NCI-H2196 treated with DMSO at 0.1 percent for 48 hours (cell line): ENCODE measurements around the gene CDK10.

Source experiments
- DNase-seq: peaks from one replicate; lab custom pipeline; 2025; ENCODE audit not compliant: unreplicated experiment; lab: John Stamatoyannopoulos, UW

CDK10 gene

DNA sequence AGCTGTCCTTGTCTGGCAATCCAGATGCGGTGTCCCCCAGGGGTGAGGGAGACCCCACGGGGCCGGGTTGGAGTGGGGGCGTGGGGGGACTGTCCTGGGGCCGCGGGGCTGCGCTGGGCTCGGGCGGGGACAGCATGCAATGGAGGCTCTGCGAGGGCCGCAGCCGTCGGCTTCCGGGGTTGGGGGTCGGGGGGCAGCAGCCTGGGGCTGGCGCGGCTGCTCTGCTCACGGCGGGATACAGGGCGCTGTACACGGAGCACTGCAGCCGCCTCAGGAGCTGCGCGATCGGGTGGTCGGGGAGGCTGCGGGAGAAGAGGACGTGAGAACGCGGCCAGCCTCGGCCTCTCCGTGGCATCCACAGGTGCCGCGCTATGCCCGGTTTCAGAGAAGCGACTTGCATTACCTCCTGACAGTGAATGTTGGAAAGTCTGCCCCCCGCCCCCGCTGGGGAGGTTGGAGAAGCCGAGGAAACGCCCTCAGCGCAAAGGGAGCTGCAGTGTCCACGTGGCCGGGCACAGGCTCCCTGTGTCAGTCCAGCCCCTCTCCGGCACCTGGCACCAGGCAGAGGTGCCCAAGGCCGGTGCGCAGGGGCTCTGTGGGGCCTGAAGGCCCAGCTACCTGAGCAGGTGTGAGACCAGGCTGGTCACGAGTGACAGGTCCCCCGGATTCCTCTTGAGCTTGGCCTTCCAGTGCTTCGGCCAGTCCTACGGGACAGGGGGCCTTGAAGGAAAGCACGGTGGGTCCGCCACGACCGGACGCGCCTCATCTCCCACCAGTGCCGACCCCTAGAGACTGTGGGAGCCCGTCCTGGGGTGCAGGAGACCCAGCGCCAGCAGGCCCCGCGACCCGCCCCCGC, 24.4 kb downstream of the CDK10 start:
- no peak for DNase-seq

GRCh38 chr16:89711601-89712273, 25.2 kb downstream of the CDK10 start:
- no peak for DNase-seq

GRCh38 chr16:89712274-89712781, 25.8 kb downstream of the CDK10 start:
- no peak for DNase-seq

GRCh38 chr16:89716493-89716892, 30.0 kb downstream of the CDK10 start:
- no peak for DNase-seq

DNA sequence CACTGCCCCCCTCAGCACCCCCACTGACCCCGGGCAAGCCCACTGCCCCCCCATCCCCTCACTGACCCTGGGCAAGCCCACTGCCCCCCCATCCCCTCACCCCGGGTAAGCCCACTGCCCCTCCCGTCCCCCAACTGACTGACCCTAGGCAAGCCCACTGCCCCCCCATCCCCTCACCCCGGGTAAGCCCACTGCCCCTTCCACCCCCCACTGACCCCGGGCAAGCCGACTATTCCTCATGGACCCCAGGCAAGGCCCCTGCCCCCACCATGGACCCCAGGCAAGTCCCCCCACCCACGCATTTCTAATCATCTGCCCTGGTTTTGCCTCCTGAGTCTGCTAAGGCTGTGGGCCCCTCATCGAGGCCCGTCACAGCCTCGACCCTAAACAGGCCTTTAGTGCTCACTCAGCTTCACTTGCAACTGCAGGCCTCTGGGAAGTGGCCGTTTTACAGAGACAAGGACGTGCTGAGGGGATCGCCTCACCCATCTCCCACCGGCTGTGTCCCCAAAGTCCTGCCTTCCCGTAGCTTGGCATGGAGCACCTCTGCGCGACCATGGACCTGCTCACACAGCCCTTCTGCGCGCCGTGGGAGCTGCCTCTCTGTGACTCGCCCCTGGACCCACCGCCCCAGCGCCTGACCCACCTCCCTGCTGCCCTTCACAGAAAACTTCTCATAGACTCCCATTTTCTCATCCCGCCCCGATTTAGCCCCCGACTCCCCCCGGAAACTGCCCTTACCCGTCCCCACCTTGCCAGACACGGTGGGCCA, 30.6 kb downstream of the CDK10 start:
- DNase-seq, result no peak

DNA sequence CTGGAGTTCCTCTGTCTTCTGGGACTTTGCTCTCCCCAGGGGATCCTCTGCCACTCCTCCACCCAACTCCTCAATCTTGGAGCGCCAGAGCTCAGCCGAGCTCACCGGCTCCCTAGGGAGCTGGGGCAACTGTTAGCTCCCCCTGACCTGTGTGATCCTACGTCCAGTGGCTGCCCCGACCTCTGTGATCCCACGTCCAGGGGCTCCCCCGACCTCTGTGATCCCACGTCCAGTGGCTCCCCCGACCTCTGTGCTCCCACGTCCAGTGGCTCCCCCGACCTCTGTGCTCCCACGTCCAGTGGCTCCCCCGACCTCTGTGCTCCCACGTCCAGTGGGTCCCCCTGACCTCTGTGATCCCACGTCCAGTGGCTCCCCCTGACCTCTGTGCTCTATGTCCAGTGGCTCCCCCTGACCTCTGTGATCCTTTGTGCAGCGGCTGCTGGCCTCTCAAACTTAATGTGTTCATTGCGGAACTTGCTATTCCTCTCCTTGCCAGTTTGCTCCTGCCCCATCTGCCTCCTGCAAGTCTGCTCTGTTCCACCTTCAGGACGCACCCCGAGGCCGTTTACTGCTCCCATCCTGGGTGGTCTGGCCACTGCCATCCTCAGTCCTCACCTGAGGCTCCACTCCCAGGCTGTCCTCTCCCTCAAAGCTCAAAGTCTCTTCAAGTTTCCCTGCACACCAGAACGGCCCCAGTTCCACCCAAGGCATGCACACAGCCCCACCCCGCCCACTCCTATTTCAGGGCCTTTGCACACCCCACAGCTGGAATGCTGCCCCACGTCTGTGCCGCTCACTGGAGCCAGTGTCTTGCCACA, 31.4 kb downstream of the CDK10 start:
- DNase-seq, result no peak

GRCh38 chr16:89720551-89720812, 34.0 kb downstream of the CDK10 start:
- no peak for DNase-seq

DNA sequence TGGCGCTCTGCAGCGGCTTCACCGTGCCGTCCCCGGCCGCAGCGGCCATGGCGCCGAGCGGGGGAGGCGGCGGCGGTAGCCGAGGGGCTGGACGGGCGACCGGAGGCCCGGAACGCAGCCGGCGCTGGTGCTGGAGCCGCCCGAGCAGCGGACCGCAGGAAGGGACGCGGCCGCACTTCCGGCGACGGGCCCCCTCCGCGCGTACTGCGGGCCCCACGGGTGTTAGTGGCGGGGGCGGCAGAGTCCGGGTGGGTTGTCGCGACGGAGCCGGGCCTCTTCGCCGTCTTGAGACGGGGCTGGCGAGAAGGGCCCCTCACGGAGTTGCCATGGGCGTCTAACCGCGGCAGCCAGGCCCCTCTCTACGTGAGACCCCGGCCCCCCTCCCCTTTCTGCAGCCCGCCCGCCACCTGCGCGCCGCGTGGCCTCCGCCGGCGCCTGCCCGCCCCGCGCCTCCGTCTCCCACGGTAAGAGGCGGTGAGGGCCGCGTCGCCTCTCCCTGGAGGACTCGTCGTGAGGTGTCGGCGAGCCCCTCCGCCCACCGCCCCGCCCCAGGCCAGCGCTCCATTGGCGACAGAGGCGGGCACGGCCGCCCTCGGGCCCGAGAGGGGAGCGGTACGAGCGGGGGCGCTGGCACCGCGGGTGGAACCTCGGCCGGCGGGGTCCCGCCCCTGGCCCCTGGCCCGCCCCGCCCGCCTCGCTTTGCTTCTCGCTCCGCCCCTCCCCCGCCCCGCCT, 34.5 kb downstream of the CDK10 start, which contains the start of the genes VPS9D1 and ZNF276:
Gene VPS9D1, minus strand, starts transcription at position 86 of the 733 bp plus-strand sequence. Its CDS starts 37 bp downstream, at position 49.
Gene ZNF276, plus strand, starts transcription at position 725 of the 733 bp plus-strand sequence. CDS start 104 bp downstream, outside the sequence.
- peak; percentile 23 for DNase-seq

DNA sequence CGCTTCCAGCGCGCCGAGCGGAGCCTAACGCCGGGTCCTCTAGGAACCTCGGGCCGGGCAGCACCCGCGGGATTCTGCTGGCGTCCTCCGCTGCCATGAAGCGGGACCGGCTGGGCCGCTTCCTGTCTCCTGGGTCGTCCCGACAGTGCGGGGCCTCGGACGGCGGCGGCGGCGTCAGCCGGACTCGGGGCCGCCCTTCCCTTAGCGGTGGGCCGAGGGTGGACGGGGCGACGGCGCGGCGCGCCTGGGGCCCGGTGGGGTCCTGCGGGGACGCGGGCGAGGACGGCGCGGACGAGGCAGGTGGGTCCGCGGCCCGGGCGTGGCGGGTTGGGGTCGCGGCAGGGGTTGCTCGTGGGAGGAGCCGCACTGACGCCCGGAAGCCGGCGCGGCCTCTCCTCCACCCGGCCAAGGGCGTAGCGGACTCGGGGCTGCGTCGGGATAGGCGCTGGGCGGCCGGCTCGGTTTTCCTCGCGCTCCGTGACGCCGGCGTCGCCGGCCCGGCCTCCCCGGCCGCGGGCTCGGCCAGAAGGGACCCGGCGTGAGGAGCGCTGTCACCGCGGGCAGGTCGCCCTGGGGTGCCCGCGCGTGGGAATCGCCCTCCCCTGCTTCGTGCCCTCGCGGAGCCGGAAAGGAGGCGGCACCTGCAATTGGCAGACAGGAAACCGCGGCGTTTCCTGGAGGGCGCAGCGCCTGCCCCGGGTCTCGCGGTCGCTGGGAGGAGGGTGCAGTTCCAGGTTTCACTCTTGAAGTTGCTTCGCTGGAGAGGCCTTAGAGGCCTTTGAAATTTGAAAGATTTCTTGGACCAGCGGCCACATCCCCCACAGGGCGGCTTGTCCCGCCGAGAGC, 35.3 kb downstream of the CDK10 start:
- no peak for DNase-seq

GRCh38 chr16:89722392-89723278, 36.1 kb downstream of the CDK10 start:
- no peak for DNase-seq

- no peak for DNase-seq
Observed at GRCh38 chr16:89723279-89724250, 37.1 kb downstream of the CDK10 start.

DNA sequence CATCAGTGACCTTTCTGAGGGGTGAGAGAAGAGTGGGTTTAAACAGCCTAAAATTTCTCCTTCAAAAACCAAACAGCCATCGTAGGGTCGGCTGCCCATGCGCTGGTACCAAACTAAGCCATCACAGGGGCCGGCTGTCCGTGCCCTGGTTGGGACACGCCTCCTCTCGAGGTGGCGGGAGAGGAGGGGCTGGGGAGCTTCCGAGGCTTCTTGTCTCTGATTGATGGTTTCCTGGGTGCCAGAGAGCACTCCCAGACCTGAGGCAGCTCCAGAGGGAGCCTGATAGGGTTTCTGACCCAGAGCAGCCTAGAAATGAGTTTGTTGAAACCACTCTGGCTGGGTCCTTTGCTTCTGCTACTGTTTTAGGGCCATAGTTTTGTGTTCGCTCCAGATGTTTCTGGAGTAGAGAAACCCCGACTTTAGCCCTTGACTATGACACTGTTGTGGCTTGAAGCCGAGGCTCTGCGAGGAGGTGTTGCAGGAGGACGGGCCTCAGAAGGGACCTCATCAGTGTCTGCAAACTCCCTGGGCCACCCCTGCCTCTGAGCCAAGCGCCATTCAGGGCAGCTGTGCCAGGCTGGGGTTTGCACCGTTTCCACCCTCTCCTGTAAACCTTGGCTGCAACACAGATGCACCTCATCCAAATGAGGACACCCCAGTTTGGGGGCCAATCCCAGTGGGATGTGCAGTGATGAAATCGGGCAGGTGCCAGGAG, 41.1 kb downstream of the CDK10 start:
- no peak for DNase-seq

- DNase-seq, result no peak
Observed at GRCh38 chr16:89729293-89729692, 42.8 kb downstream of the CDK10 start.

GRCh38 chr16:89729863-89730593, 43.5 kb downstream of the CDK10 start:
- DNase-seq, result no peak

DNA sequence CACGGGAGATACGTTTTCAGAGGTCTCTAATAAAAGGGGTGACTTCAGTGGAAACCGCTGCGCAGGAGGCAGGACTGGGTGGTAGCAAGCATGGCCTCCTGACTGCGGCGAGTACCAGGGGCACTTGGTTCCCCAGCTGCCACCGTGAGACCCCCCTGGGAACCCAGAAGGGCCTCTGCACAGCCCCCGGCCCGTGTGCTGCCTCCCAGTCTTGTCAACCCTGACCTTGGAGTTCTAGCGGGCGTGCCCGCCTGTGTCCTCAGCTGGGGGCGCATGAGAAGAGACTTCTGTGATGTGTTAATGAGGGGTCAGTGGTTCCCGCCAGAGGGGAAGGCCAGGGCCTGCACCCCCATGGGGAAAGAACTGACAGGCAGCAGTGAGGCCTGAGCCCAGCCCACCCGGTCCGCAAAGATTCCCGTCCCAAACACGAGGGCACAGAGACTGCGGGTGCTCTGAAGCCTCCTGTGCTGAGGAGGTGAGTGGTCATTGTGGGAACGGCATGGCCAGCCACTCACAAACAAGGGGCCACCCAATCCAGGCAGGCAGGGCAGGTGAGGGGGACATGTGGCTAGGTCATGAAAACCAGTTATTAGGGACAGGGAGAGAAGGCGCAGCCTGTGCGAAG, 44.2 kb downstream of the CDK10 start:
- no peak for DNase-seq
